NK-92 (cell line): ENCODE results near the gene TPPP.

Experiments
- DNase-seq: peaks from one replicate; lab custom pipeline; 2025; ENCODE audit not compliant: unreplicated experiment; lab: John Stamatoyannopoulos, UW

TPPP gene

DNA sequence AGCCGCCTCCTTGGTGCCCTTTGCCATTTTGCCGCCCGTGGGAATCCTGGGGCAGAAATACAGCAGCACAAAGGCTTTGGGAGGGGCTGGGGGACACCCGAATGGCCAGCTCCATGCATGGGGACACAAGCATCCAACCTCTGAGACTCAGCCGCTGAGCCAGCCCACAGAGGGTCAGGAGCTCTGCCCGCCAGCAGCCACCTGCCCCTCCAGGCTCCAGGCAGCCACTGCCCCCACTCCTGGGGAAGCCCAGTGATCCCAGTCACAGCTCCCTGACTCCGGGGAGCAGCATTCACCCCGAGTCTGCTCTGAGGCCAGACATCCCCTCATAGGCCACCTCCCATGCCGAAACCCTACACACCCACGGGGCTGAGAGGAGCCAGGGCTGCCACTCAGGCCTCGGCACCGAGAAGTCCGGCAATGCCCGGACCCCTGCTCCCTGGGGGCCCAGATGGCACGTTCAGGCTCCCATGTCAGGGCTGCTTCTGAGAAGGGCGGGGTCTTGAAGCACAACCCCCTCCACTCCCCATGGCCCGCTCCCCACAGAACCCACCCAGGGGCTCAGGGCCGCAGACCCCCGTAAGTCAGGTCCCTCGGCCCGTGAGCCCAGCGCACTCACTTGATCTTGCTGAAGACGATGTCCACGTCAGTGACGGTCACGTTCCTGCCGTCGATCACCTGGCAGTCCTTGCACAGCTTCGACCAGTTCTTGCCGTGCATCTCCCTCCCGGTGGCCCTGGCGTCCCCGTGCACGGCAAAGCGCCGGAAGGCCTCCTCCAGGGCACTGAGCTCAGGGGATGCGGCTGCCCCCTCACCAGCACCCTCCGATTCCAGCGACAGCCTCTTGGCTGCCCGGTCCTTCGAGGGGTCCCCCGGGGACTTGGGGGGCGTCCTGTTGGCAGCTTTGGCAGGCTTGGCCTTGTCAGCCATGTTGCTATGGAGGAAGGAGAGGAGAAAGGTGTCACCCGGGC is 15.7 kb downstream of the TPPP start:
- no peak for DNase-seq

GRCh38 chr5:676699-677076 is 16.5 kb downstream of the TPPP start:
- no peak for DNase-seq

- DNase-seq: no peak
Observed at GRCh38 chr5:675871-676698, 17.1 kb downstream of the TPPP start.

DNA sequence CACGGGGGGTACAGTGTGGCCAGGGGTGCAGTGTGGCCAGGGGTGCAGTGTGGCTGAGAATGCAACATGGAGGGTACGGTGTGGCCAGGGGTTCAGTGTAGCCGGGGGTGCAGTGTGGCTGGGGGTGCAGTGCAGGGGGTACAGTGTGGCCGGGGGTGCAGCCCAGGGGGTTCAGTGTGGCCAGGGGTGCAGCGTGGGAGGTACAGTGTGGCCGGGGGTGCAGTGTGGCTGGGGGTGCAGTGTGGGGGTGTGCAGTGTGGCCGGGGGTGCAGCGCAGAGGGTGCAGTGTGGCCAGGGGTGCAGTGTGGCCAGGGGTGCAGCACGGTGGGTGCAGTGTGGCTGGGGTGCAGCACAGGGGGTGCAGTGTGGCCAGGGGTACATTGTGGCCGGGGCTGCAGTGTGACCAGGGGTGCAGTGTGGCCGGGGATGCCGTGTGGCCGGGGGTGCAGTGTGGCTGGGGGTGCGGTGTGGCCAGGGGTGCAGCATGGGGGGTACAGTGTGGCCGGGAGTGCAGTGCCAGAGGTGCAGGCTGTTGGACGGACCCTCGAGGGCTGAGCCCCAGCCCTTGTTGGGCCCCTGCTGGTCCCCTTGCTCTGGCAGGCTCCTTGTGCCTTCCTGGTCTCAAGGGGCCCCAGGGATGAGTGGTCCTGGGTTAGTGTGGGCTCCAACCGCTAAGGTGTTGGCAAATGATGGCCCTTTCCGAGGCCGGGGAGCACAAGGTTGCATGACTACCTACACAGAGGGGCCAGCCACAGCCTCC is 17.9 kb downstream of the TPPP start:
- DNase-seq: no peak

- DNase-seq: no peak
Observed at GRCh38 chr5:674630-675011, 18.5 kb downstream of the TPPP start.

- DNase-seq: no peak
Observed at GRCh38 chr5:673831-674629, 19.1 kb downstream of the TPPP start.

DNA sequence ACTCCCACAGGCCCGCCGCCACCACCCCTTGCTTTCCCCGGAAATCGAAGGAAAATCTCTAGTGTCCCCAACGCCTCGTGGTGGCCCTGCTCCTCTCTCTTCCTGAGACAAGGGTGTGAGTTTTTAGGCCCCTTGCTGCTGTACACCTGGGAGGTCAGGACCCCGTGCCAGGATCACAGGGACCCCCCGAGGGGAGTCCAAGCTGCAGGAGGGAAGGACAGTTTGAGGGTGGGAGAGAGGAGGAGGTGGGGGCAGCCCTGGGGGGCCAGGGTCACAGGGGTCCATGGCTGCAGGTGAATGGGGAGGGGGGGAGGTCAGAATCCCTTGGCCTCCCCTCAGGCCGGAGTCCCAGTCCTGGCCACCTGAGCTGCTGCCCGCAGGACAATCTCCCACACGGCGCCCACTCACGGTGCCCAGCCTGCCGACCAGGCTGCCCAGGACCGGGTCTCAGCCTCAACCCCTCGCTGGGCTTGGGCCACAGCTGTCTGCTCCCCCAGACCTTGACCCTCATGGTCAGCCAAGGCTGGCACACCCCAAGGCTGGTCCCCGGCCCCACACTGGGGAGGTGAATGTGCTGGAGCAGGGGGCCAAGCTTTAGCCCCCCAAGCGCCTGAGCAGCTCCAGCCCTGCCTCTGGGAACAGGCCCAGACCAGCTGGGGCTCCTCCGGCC is 19.9 kb downstream of the TPPP start:
- DNase-seq: no peak

DNA sequence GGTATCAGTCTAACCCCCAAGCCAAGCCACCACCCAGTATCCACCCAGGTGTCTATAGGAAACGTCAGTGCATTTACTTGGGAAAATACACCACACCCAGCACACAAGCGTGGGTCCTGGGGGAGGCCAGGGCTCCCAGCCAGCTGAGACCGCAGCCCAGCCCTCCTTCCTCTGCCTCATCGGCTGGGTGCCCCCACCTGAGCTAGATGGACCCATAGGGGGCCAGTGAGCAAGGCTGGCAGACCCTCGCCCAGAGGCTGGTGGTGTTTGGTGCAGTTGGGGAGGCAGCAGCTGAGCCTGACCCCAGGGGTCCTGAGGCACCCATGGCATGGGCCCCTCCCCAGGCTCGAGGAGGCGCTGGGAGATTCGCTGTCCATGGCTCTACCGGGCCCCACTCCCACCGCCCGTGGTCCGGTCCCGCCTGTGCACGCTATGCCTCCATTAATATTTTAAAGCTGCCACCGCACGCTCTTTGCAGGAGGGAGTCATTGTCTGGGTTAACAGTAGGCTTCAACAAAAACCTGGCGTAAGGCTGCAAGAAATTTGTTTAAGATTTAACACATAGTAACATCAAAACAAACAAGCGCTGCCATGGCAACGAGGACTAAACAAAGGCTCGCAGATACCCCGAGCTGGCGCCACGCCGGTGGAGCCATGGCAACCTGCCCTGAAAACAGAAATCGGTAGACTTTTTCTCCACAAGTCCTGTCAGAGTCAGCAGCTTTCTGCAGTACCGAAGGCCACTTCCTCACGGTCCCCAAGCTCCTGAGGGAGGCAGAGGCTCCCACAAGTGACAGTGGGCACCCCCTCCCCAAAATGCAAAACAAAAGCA is 20.6 kb downstream of the TPPP start:
- no peak for DNase-seq

GRCh38 chr5:671459-672328 is 21.5 kb downstream of the TPPP start:
- DNase-seq: no peak

DNA sequence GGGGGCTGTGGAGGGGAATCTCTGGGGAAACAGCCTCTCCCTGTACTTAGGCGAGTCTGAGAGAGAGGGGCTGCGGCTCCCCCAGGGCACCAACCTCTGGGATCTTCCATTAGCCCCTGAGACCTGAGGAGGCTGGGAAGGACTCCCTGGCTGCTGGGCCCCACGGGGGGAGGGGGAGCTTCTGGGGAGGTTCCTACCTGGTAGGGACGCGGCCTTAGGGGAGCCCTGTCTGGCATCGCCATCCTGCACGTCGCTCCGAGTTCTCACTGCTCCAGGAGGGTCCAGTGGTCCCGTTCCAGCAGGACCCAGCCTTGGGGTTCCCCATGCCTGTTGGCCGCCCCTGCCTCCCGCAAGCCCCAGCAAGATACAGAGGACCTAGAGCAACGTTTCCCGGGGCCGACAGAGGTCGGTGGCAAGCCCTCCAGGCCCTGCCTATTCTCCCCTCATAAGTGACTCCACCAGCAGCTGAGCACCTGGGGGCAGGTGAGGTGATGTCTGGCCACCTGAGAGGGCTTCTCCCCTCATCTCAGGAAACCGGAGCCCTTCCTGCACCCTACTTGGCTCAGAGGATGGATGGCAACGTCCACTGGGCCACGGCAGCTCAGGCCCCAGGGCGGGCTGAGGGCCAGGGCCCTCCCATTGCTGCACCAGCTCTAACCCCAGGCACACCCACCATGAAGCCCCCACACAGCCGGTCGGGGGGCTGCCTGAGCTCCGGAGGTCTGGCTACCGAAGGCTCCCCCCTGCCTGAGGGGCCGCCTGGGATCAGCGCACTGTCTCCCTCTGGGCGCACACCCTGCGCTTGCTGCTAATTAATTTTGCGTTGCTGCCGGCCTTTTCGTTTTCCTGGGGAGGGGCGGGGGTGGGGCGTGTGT is 22.5 kb downstream of the TPPP start:
- DNase-seq: no peak

DNA sequence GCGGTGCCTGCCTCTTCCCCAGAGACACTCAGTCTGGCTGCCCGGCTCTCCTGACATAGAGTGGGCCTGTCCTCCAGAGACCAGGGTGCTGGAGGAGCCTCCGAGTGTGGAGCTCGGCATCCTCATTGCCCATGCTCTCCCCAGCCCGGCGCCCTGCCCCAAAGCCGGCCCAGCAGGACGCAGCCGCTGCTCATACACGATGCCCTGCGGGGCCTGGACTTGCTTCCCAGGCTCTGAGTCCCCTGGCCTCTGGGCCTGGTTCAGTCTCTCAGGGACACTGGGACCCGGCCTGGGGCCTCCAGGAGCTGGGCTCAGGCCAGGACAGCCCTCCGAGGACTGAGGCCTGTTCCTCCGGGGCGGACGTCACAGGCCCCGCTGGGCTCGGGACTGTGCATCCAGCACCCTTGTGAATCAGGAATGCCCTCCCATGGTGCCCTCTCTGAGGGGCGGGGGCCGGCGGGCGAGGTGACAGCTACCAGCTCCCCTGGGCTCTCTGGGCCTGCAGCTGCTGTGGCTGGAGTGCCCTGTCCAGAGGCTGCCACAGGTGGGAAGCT is 23.2 kb downstream of the TPPP start:
- no peak for DNase-seq

DNA sequence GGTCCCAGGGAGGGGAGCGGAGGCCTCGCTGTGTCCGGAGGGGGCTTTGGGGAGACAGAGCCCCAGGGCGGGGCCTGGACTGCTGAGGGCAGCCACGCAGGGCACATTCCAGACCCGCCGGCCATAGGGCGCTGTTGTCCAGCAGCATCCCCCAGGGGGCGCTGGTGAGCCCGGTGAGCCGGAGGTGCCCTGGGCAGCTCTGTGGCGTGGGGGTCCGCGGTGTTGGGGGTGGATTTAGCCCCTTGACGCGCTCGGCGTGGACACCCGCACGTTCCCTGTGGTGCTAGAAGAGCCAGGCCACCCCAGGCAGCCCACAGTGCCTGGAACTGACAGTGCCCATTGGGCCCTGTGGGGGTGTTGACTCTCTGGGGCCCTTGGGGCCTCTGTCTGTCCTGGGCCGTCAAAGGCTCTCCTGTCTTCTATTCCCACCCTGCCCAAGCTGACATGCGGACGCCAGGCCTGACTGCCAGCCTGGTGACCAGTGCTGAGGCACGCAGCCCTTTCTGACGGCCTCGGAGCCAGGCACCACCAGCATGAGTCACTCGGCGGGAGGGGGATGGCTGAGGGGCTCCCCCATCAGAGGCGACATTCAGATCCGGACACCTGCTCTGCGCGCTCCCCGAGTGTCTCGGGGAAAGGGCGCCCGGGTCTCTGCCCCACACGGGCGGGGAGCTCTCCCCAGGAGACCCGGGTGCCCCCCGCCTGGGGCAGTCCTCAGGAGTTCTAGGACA is 23.9 kb downstream of the TPPP start:
- no peak for DNase-seq

- no peak for DNase-seq
Observed at GRCh38 chr5:668283-668995, 24.7 kb downstream of the TPPP start.

DNA sequence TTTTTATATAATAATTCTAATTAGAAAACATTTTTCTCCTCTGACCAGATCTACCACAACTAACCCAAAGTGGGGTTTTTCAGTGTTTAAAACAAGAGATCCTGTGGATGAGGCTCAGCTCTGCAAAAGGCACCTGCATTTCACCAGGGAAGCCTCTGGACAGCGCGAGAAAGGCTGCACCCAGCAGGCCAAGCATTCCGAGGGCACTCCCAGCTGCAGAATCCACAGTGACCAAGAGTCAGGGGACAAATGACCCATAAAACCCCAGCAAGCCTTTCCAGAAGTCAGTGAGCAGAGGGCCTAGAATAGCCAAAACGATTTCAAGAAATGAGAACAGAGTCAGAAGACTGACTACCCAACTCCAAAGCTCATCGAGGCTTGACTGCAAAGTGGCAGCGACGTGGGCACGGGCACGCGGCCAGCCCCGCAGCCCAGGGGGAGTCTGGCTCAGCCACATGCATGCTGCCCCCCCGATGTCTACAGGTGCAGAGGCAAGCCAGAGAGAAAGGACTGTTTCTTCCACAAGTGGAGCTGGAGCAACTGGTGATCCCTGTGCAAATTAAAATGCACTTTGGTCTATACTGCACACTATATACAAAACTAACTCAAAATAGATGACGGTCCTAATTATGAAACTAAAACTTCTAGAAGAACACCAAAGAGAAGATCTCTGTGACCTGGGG is 26.2 kb downstream of the TPPP start:
- DNase-seq: no peak
